Activated CD4-positive, alpha-beta T cell treated with anti-CD3 and anti-CD28 coated beads, Interleukin-2, Interleukin-6, amounts not matched to agents 100 ng/mL and 50 ng/mL, durations not matched to agents 16 hours and 8 hours (primary cell): ENCODE data around the gene RNU6-7.
A peak's percentile ranks its signal among the peaks of the same experiment; 100 is the strongest.

Experiments
- DNase-seq: peaks from one replicate; pipeline ENCODE4 v3.0.0-alpha.2; 2020

The RNU6-7 gene

GRCh38 chr14:32201816-32202490 lies at the start of gene RNU6-7:
TSS of gene RNU6-7 (plus strand) at chr14:32202045.
- peak; percentile 27 for DNase-seq

- DNase-seq = no peak
Observed at GRCh38 chr14:32166029-32166428, 35.8 kb upstream of the RNU6-7 start.

GRCh38 chr14:32166924-32167323 lies 34.9 kb upstream of the RNU6-7 start:
- DNase-seq = no peak

- DNase-seq = no peak
Observed at GRCh38 chr14:32167907-32168306, 33.9 kb upstream of the RNU6-7 start.

GRCh38 chr14:32169191-32169590 lies 32.7 kb upstream of the RNU6-7 start:
- no peak for DNase-seq

- DNase-seq = no peak
Observed at GRCh38 chr14:32171469-32171868, 30.4 kb upstream of the RNU6-7 start.

- DNase-seq = no peak
Observed at GRCh38 chr14:32183151-32184058, 18.4 kb upstream of the RNU6-7 start.

- no peak for DNase-seq
Observed at GRCh38 chr14:32185097-32185496, 16.7 kb upstream of the RNU6-7 start.

- DNase-seq = no peak
Observed at GRCh38 chr14:32186248-32186647, 15.6 kb upstream of the RNU6-7 start.

GRCh38 chr14:32189811-32190210 lies 12.0 kb upstream of the RNU6-7 start:
- DNase-seq = no peak

- DNase-seq = no peak
Observed at GRCh38 chr14:32190673-32191072, 11.2 kb upstream of the RNU6-7 start.

GRCh38 chr14:32192712-32193373 lies 9.0 kb upstream of the RNU6-7 start:
- DNase-seq = no peak

GRCh38 chr14:32193532-32193931 lies 8.3 kb upstream of the RNU6-7 start:
- peak; percentile 18 for DNase-seq

GRCh38 chr14:32195636-32196035 lies 6.2 kb upstream of the RNU6-7 start:
- no peak for DNase-seq

GRCh38 chr14:32197919-32198318 lies 3.9 kb upstream of the RNU6-7 start:
- peak; percentile 8 for DNase-seq

- DNase-seq = no peak
Observed at GRCh38 chr14:32200368-32201192, 1.3 kb upstream of the RNU6-7 start.

- peak; percentile 85 for DNase-seq
Observed at GRCh38 chr14:32201193-32201815, 541 bp upstream of the RNU6-7 start.

GRCh38 chr14:32202491-32202997 lies 699 bp downstream of the RNU6-7 start:
- peak; percentile 15 for DNase-seq

- peak; percentile 87 for DNase-seq
Observed at GRCh38 chr14:32202998-32203882, 1.4 kb downstream of the RNU6-7 start, which contains the start of gene RNU6-8. TSS of gene RNU6-8 (minus strand) at chr14:32203269.

- peak; percentile 27 for DNase-seq
Observed at GRCh38 chr14:32203928-32204357, 2.1 kb downstream of the RNU6-7 start.

- no peak for DNase-seq
Observed at GRCh38 chr14:32205554-32205953, 3.7 kb downstream of the RNU6-7 start.
